ENCODE data around the gene VWCE.

Gene VWCE

GRCh38 chr11:61325649-61326414 lies 30.7 kb upstream of the VWCE start:
- no peak for DNase-seq

GRCh38 chr11:61315260-61315659 lies 20.1 kb upstream of the VWCE start:
- DNase-seq: no peak

GRCh38 chr11:61310749-61311148 lies 15.6 kb upstream of the VWCE start:
- no peak for DNase-seq

- no peak for DNase-seq
Observed at GRCh38 chr11:61309739-61310138, 14.6 kb upstream of the VWCE start.

GRCh38 chr11:61309141-61309540 lies 14.0 kb upstream of the VWCE start:
- DNase-seq: no peak

GRCh38 chr11:61307354-61307753 lies 12.2 kb upstream of the VWCE start:
- DNase-seq: no peak

- DNase-seq: no peak
Observed at GRCh38 chr11:61306221-61306620, 11.1 kb upstream of the VWCE start.

GRCh38 chr11:61305417-61305816 lies 10.3 kb upstream of the VWCE start:
- DNase-seq: no peak

- DNase-seq: no peak
Observed at GRCh38 chr11:61303725-61304124, 8.6 kb upstream of the VWCE start.

- no peak for DNase-seq
Observed at GRCh38 chr11:61302550-61302949, 7.4 kb upstream of the VWCE start.

GRCh38 chr11:61298663-61299244 lies 3.6 kb upstream of the VWCE start:
- DNase-seq: no peak

GRCh38 chr11:61297746-61298145 lies 2.6 kb upstream of the VWCE start:
- DNase-seq: no peak

- DNase-seq: no peak
Observed at GRCh38 chr11:61297341-61297740, 2.2 kb upstream of the VWCE start.

GRCh38 chr11:61295596-61295926 lies 445 bp upstream of the VWCE start:
- no peak for DNase-seq

- DNase-seq: no peak
Observed at GRCh38 chr11:61293867-61294716, 1.0 kb downstream of the VWCE start.

GRCh38 chr11:61292356-61292755 lies 2.8 kb downstream of the VWCE start:
- DNase-seq: no peak

GRCh38 chr11:61290905-61291690 lies 4.0 kb downstream of the VWCE start:
- no peak for DNase-seq

GRCh38 chr11:61287338-61287977 lies 7.7 kb downstream of the VWCE start:
- DNase-seq: no peak

- no peak for DNase-seq
Observed at GRCh38 chr11:61283613-61284012, 11.5 kb downstream of the VWCE start.

GRCh38 chr11:61281581-61282250 lies 13.4 kb downstream of the VWCE start:
- DNase-seq: no peak

- no peak for DNase-seq
Observed at GRCh38 chr11:61280883-61281580, 14.1 kb downstream of the VWCE start.

All from CD4-positive, alpha-beta T cell treated with Interferon gamma for 1 hour (primary cell).